HG02798 (cell line): ENCODE results near the gene CHFR.
"Not testable (repeated sequence)": the region's sequence is repeated elsewhere in the genome, so short reads cannot be mapped to it uniquely, and the experiment has no call there.

Experiments
- ATAC-seq: cut with Tn5 transposase; IDR thresholded peaks from one replicate; pipeline ENCODE4 v1.9.1; 2021; ENCODE audit warnings: mild to moderate bottlenecking; ENCODE audit not compliant: unreplicated experiment, poor library complexity

Gene CHFR

GRCh38 chr12:132818562-132818961, 68.8 kb downstream of the CHFR start:
- no peak for ATAC-seq

- ATAC-seq = no peak
Observed at GRCh38 chr12:132814232-132814631, 73.2 kb downstream of the CHFR start.

- ATAC-seq = no peak
Observed at GRCh38 chr12:132813443-132813842, 74.0 kb downstream of the CHFR start.

- no peak for ATAC-seq
Observed at GRCh38 chr12:132812631-132813305, 74.6 kb downstream of the CHFR start.

GRCh38 chr12:132809391-132809790, 78.0 kb downstream of the CHFR start:
- not testable (repeated sequence) for ATAC-seq

GRCh38 chr12:132807295-132808092, 79.9 kb downstream of the CHFR start:
- no peak for ATAC-seq

- ATAC-seq = no peak
Observed at GRCh38 chr12:132806857-132807256, 80.5 kb downstream of the CHFR start.

GRCh38 chr12:132804426-132804861, 83.0 kb downstream of the CHFR start:
- no peak for ATAC-seq

GRCh38 chr12:132803888-132804287, 83.5 kb downstream of the CHFR start:
- no peak for ATAC-seq

GRCh38 chr12:132803125-132803524, 84.3 kb downstream of the CHFR start:
- ATAC-seq = no peak

GRCh38 chr12:132801741-132802140, 85.7 kb downstream of the CHFR start:
- no peak for ATAC-seq

GRCh38 chr12:132798836-132799235, 88.6 kb downstream of the CHFR start:
- ATAC-seq = no peak

GRCh38 chr12:132797820-132798570, 89.4 kb downstream of the CHFR start:
- no peak for ATAC-seq

GRCh38 chr12:132795847-132796246, 91.6 kb downstream of the CHFR start:
- no peak for ATAC-seq

- ATAC-seq = not testable (repeated sequence)
Observed at GRCh38 chr12:132791940-132792339, 95.5 kb downstream of the CHFR start.

GRCh38 chr12:132789099-132789471, 98.3 kb downstream of the CHFR start:
- no peak for ATAC-seq

- ATAC-seq = no peak
Observed at GRCh38 chr12:132788375-132789098, 98.9 kb downstream of the CHFR start.

- no peak for ATAC-seq
Observed at GRCh38 chr12:132787877-132788276, 99.5 kb downstream of the CHFR start.

GRCh38 chr12:132786192-132786591, 101.2 kb downstream of the CHFR start:
- no peak for ATAC-seq

- no peak for ATAC-seq
Observed at GRCh38 chr12:132784580-132784979, 102.8 kb downstream of the CHFR start.
